ENCODE data around the gene IGFN1. TPM values are rescaled to one million over a fixed set of nuclear protein-coding genes. Genes with fewer than 3 reads are reported as not detected.

IGFN1 gene
- total and polyA plus RNA-seq, 9 of the 15 experiments (the other 6 are each of a cell fraction or from before 2014, with no cell fraction given): 0.04 TPM; not detected in 8

DNA sequence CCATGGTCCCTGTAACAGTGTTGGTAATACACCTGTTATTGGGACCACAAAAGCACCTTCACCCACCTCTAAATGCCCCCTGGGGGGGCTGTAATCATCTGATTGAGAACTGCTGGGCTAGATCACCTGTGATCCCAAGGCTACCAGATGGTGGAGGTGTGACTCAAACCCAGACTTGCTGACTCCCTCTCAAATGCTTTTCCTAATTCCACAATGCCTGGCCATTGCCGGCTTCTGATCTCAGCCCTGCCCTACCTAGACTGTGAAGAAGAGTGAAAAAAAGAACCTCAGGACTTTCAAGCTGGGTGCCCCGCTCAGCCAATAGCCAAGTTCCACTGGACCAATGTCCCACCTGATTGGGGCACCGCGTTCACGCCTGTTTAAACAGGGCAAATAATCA lies 45.9 kb upstream of the IGFN1 start (continued):
- TF ChIP-seq ZNF146 (CRISPR knock-in tag; IDR thresholded peaks at IDR 0.05; ENCODE audit: unreplicated experiment): no peak
- TF ChIP-seq, protein P1, sequence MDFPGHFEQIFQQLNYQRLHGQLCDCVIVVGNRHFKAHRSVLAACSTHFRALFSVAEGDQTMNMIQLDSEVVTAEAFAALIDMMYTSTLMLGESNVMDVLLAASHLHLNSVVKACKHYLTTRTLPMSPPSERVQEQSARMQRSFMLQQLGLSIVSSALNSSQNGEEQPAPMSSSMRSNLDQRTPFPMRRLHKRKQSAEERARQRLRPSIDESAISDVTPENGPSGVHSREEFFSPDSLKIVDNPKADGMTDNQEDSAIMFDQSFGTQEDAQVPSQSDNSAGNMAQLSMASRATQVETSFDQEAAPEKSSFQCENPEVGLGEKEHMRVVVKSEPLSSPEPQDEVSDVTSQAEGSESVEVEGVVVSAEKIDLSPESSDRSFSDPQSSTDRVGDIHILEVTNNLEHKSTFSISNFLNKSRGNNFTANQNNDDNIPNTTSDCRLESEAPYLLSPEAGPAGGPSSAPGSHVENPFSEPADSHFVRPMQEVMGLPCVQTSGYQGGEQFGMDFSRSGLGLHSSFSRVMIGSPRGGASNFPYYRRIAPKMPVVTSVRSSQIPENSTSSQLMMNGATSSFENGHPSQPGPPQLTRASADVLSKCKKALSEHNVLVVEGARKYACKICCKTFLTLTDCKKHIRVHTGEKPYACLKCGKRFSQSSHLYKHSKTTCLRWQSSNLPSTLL (IDR thresholded peaks at IDR 0.05): no peak
- TF ChIP-seq NCOA6 (IDR thresholded peaks at IDR 0.05): no peak
- TF ChIP-seq, protein P2, sequence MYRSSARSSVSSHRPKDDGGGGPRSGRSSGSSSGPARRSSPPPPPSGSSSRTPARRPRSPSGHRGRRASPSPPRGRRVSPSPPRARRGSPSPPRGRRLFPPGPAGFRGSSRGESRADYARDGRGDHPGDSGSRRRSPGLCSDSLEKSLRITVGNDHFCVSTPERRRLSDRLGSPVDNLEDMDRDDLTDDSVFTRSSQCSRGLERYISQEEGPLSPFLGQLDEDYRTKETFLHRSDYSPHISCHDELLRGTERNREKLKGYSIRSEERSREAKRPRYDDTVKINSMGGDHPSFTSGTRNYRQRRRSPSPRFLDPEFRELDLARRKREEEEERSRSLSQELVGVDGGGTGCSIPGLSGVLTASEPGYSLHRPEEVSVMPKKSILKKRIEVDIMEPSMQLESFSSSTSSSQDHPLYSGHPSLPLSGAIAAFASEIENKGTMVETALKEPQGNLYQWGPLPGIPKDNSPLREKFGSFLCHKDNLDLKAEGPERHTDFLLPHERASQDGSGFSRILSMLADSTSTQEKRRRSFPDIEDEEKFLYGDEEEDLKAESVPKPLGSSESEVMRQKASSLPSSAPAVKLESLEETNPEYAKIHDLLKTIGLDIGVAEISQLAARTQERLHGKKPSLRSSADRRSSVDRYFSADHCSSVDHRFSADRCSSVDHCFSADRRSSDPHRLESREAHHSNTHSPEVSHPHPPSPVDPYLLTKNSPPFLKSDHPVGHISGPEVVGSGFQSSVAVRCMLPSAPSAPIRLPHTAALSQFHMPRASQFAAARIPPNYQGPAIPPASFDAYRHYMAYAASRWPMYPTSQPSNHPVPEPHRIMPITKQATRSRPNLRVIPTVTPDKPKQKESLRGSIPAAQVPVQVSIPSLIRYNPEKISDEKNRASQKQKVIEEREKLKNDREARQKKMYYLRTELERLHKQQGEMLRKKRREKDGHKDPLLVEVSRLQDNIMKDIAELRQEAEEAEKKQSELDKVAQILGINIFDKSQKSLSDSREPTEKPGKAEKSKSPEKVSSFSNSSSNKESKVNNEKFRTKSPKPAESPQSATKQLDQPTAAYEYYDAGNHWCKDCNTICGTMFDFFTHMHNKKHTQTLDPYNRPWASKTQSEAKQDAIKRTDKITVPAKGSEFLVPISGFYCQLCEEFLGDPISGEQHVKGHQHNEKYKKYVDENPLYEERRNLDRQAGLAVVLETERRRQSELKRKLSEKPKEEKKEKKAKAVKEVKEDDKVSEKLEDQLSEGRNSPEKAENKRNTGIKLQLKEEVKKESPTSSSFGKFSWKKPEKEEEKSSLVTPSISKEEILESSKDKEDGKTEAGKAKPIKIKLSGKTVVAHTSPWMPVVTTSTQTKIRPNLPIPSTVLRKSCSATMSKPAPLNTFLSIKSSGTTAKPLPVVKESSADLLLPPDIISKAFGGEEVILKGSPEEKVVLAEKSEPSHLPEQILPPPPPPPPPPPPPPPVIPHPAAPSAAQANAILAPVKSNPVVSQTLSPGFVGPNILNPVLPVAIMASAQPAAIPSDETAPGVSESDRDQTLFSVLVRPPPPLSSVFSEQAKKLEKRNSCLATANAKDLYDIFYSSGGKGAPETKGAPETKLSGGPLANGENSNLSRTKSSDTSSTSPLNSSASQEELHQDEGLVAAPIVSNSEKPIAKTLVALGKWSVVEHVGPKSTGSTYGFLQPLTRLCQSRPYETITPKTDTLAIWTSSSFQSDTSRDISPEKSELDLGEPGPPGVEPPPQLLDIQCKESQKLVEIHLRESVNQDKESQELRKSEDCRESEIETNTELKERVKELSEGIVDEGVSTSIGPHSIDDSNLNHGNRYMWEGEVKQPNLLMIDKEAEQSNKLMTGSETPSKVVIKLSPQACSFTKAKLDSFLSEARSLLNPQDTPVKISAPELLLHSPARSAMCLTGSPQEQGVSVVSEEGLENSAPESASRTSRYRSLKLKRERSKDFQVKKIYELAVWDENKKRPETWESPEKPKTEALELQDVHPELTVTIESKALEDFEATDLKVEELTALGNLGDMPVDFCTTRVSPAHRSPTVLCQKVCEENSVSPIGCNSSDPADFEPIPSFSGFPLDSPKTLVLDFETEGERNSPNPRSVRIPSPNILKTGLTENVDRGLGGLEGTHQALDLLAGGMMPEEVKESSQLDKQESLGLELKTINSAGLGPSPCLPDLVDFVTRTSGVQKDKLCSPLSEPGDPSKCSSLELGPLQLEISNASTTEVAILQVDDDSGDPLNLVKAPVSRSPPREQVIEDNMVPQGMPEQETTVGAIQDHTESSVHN (IDR thresholded peaks at IDR 0.05; ENCODE audit: borderline replicate concordance in 1 of 2, low read depth in 1 of 2): no peak
- TF ChIP-seq, protein P3, sequence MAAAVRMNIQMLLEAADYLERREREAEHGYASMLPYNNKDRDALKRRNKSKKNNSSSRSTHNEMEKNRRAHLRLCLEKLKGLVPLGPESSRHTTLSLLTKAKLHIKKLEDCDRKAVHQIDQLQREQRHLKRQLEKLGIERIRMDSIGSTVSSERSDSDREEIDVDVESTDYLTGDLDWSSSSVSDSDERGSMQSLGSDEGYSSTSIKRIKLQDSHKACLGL (CRISPR knock-in tag; IDR thresholded peaks at IDR 0.05; ENCODE audit: borderline replicate concordance, poor library complexity, severe bottlenecking): no peak

Measured in K562 (cell line).